ENCODE results near the gene LPCAT1. TPM values are rescaled to one million over a fixed set of nuclear protein-coding genes. Genes with fewer than 3 reads are reported as not detected.

The LPCAT1 gene
- total RNA-seq, 1 experiment from 2014 or later = 17.1 TPM

GRCh38 chr5:1436036-1436435, 87.7 kb downstream of the LPCAT1 start:
- CTCF ChIA-PET = interaction anchor here (0.6 kb wide), 1 partner anchor 1179 kb away, joined by 6 read pairs; no protein-coding TSS in a partner anchor
- peaks cover 22% of the 10 kb centered on the region for H3K9me3 Mint-ChIP-seq (ENCODE audit: unreplicated experiment)

GRCh38 chr5:1435369-1435768, 88.4 kb downstream of the LPCAT1 start:
- Mint-ChIP-seq H3K4me3 (ENCODE audit: unreplicated experiment) (no peak overlapping the region), H3K9me3 (ENCODE audit: unreplicated experiment) (peaks cover 15% of the 10 kb centered on the region), H3K4me1 (ENCODE audit: insufficient read depth, unreplicated experiment) (no peaks in the 10 kb centered on the region), H3K36me3 (ENCODE audit: insufficient read depth, unreplicated experiment) (no peaks in the 10 kb centered on the region), H3K27me3 (ENCODE audit: insufficient read depth, unreplicated experiment) (peaks cover 9% of the 10 kb centered on the region), H3K27ac (ENCODE audit: low read depth, unreplicated experiment) (no peak overlapping the region)
- intact Hi-C loops (cut with micrococcal nuclease) = no loop called here
- ChIA-PET CTCF (no interaction called here), POLR2A (no interaction called here)
- DNase-seq (ENCODE audit: unreplicated experiment) = no peak
- BruUV-seq (replicated peaks) = no TSS peak
- no peak for TF ChIP-seq CTCF (IDR thresholded peaks at IDR 0.05; ENCODE audit: unreplicated experiment)

More at GRCh38 chr5:1436036-1436435, 87.7 kb downstream of the LPCAT1 start:
- peaks cover 13% of the 10 kb centered on the region for H3K27me3 Mint-ChIP-seq (ENCODE audit: insufficient read depth, unreplicated experiment)
- no TSS peak for BruUV-seq (replicated peaks)
- no peaks in the 10 kb centered on the region for H3K36me3 Mint-ChIP-seq (ENCODE audit: insufficient read depth, unreplicated experiment)
- intact Hi-C loops (cut with micrococcal nuclease) = no loop called here
- POLR2A ChIA-PET = interaction anchor here (1.0 kb wide), 1 partner anchor 92 kb away, joined by 3 read pairs; the partner anchor contains the start of gene CLPTM1L
- no peaks in the 10 kb centered on the region for H3K4me1 Mint-ChIP-seq (ENCODE audit: insufficient read depth, unreplicated experiment)
- H3K4me3 Mint-ChIP-seq (ENCODE audit: unreplicated experiment) = no peak overlapping the region
- no peak for TF ChIP-seq CTCF (IDR thresholded peaks at IDR 0.05; ENCODE audit: unreplicated experiment)
- DNase-seq (ENCODE audit: unreplicated experiment) = no peak
- H3K27ac Mint-ChIP-seq (ENCODE audit: low read depth, unreplicated experiment) = no peak overlapping the region

GRCh38 chr5:1432296-1432695, 91.5 kb downstream of the LPCAT1 start:
- CTCF ChIA-PET = no interaction called here
- POLR2A ChIA-PET = no interaction called here
- no peak for DNase-seq (ENCODE audit: unreplicated experiment)
- Mint-ChIP-seq H3K36me3 (ENCODE audit: insufficient read depth, unreplicated experiment) (no peaks in the 10 kb centered on the region), H3K27me3 (ENCODE audit: insufficient read depth, unreplicated experiment) (no peaks in the 10 kb centered on the region), H3K27ac (ENCODE audit: low read depth, unreplicated experiment) (no peak overlapping the region), H3K9me3 (ENCODE audit: unreplicated experiment) (peaks cover 16% of the 10 kb centered on the region), H3K4me1 (ENCODE audit: insufficient read depth, unreplicated experiment) (no peaks in the 10 kb centered on the region), H3K4me3 (ENCODE audit: unreplicated experiment) (no peak overlapping the region)
- no peak for TF ChIP-seq CTCF (IDR thresholded peaks at IDR 0.05; ENCODE audit: unreplicated experiment)
- BruUV-seq (replicated peaks) = no TSS peak
- intact Hi-C loops (cut with micrococcal nuclease) = no loop called here

- intact Hi-C loops (cut with micrococcal nuclease) = no loop called here
- Mint-ChIP-seq H3K4me1 (ENCODE audit: insufficient read depth, unreplicated experiment) (no peaks in the 10 kb centered on the region), H3K27ac (ENCODE audit: low read depth, unreplicated experiment) (no peak overlapping the region), H3K36me3 (ENCODE audit: insufficient read depth, unreplicated experiment) (no peaks in the 10 kb centered on the region), H3K27me3 (ENCODE audit: insufficient read depth, unreplicated experiment) (no peaks in the 10 kb centered on the region), H3K4me3 (ENCODE audit: unreplicated experiment) (no peak overlapping the region), H3K9me3 (ENCODE audit: unreplicated experiment) (peaks cover 16% of the 10 kb centered on the region)
- ChIA-PET CTCF (no interaction called here), POLR2A (no interaction called here)
- TF ChIP-seq CTCF (IDR thresholded peaks at IDR 0.05; ENCODE audit: unreplicated experiment) = no peak
- BruUV-seq (replicated peaks) = no TSS peak
- no peak for DNase-seq (ENCODE audit: unreplicated experiment)
These were observed 91.9 kb downstream of the LPCAT1 start for GRCh38 chr5:1431896-1432295.

Measured in MCF 10A (cell line).